GM12878 (cell line): ENCODE measurements around the gene VSIG10L. TPM values are rescaled to one million over a fixed set of nuclear protein-coding genes. Genes with fewer than 3 reads are reported as not detected.

ENCODE experiments used
- BHLHE40 ChIP-seq, 2 experiments: fragments of 450-650 bp in 1 of 2; IDR thresholded peaks; 2 replicates each; pipeline ENCODE4 v1.6.1; 2011 to 2017; ENCODE audit warnings: low read depth in 2 of 2, borderline replicate concordance in 1 of 2, improper control_type of control experiment in 1 of 2, low read length in 1 of 2, mild to moderate bottlenecking in 1 of 2
- CHD4 ChIP-seq: fragments of 200-600 bp; sonication (generic); IDR thresholded peaks from 2 replicates; pipeline ENCODE4 v1.6.1; 2016; ENCODE audit warnings: mild to moderate bottlenecking
- GABPA ChIP-seq: IDR thresholded peaks from 2 replicates; pipeline ENCODE4 v1.6.1; 2014; ENCODE audit warnings: antibody characterized with exemption, low read depth, mild to moderate bottlenecking, inconsistent platforms
- IRF5 ChIP-seq: fragments of 450-650 bp; IDR thresholded peaks from 2 replicates; pipeline ENCODE4 v1.6.1; 2017; ENCODE audit warnings: borderline replicate concordance
- KDM1A ChIP-seq: fragments of 200-600 bp; sonication (generic); IDR thresholded peaks from 2 replicates; pipeline ENCODE4 v1.6.1; 2016; ENCODE audit warnings: borderline replicate concordance
- MTA2 ChIP-seq: fragments of 450-650 bp; IDR thresholded peaks from 2 replicates; pipeline ENCODE4 v1.6.1; 2016; ENCODE audit warnings: low read depth, mild to moderate bottlenecking, moderate library complexity
- NKRF ChIP-seq: fragments of 450-650 bp; conservative IDR thresholded peaks from 2 replicates; pipeline ENCODE4 v1.6.1; 2017; ENCODE audit warnings: mild to moderate bottlenecking, moderate library complexity
- NR2C1 ChIP-seq: fragments of 450-650 bp; IDR thresholded peaks from 2 replicates; pipeline ENCODE4 v1.6.1; 2017; ENCODE audit warnings: antibody characterized with exemption, mild to moderate bottlenecking, moderate library complexity
- NR2F1 ChIP-seq: fragments of 450-650 bp; conservative IDR thresholded peaks from 2 replicates; pipeline ENCODE4 v1.6.1; 2017; ENCODE audit warnings: mild to moderate bottlenecking
- REST ChIP-seq: IDR thresholded peaks from 2 replicates; pipeline ENCODE4 v1.6.1; 2012; ENCODE audit warnings: mild to moderate bottlenecking, low read depth, low read length
- SREBF2 ChIP-seq: IDR thresholded peaks from 2 replicates; pipeline ENCODE4 v1.6.1; 2012; ENCODE audit warnings: mild to moderate bottlenecking, low read length
- YY1 ChIP-seq: IDR thresholded peaks from 2 replicates; pipeline ENCODE4 v1.6.1; 2011; ENCODE audit warnings: low read depth, mild to moderate bottlenecking, low read length
- ZNF24 ChIP-seq: fragments of 450-650 bp; IDR thresholded peaks from 2 replicates; pipeline ENCODE4 v1.6.1; 2017; ENCODE audit warnings: antibody characterized with exemption, mild to moderate bottlenecking
- polyA plus RNA-seq, 11 experiments: library from polyadenylated mRNA; depleted of rRNA in 4 of 11; unstranded in 6 of 11; stranded (reverse) in 5 of 11; fragments of >200 nt; fragmentation: Nextera tagmentation in 4 of 11; fragmentation: Illumina TruSeq in 1 of 11; extraction: Ambion mirVana in 4 of 11; extraction: Trizol in 1 of 11; gene quantifications; 1 replicate in 1 of 11; 2 replicates in 10 of 11; pipeline versions ENCODE4 v1.2.1 to v1.2.3, GENCODE V29; 2011 to 2016; ENCODE audit warnings: inconsistent platforms in 2 of 11, missing spikeins in 2 of 11, low read depth in 1 of 11
- total RNA-seq, 4 experiments: library from RNA; depleted of rRNA in 3 of 4; stranded (reverse); fragments of >200 nt in 3 of 4; fragmentation: Illumina TruSeq in 1 of 4; extraction: Trizol in 1 of 4; gene quantifications; 2 replicates each; pipeline versions ENCODE4 v1.2.1 to v1.2.3, GENCODE V29; 2013 to 2021
- TF ChIP-seq, protein P1 (sequence below): fragments of 450-650 bp; IDR thresholded peaks from 2 replicates; pipeline ENCODE4 v1.6.1; 2017; ENCODE audit warnings: mild to moderate bottlenecking, moderate library complexity
- TF ChIP-seq, protein P2 (sequence below): fragments of 450-650 bp; IDR thresholded peaks from 2 replicates; pipeline ENCODE4 v1.6.1; 2016; ENCODE audit warnings: mild to moderate bottlenecking, moderate library complexity, borderline replicate concordance

The VSIG10L gene
- total and polyA plus RNA-seq, 10 of the 15 experiments (the other 5 are each of a cell fraction or from before 2014, with no cell fraction given) = 0.09 to 0.93 (median 0.49) TPM

- TF ChIP-seq NKRF (peak; percentile 44; the same call in 1 of the 2 replicates), BHLHE40 (IDR thresholded peaks at IDR 0.05; ENCODE audit: borderline replicate concordance in 1 of 2, low read depth in 2 of 2, low read length in 1 of 2) (peak in 1 of 2 experiments; percentile 69; a peak in 1 of 4 replicates), REST (no peak), CHD4 (no peak), IRF5 (no peak), MTA2 (peak; percentile 9; the same call in 1 of the 2 replicates), ZNF24 (no peak), SREBF2 (no peak), KDM1A (no peak), YY1 (peak; percentile 90), NR2C1 (peak; percentile 80), GABPA (no peak), NR2F1 (peak; percentile 84; the same call in 1 of the 2 replicates)
- TF ChIP-seq, protein P1, sequence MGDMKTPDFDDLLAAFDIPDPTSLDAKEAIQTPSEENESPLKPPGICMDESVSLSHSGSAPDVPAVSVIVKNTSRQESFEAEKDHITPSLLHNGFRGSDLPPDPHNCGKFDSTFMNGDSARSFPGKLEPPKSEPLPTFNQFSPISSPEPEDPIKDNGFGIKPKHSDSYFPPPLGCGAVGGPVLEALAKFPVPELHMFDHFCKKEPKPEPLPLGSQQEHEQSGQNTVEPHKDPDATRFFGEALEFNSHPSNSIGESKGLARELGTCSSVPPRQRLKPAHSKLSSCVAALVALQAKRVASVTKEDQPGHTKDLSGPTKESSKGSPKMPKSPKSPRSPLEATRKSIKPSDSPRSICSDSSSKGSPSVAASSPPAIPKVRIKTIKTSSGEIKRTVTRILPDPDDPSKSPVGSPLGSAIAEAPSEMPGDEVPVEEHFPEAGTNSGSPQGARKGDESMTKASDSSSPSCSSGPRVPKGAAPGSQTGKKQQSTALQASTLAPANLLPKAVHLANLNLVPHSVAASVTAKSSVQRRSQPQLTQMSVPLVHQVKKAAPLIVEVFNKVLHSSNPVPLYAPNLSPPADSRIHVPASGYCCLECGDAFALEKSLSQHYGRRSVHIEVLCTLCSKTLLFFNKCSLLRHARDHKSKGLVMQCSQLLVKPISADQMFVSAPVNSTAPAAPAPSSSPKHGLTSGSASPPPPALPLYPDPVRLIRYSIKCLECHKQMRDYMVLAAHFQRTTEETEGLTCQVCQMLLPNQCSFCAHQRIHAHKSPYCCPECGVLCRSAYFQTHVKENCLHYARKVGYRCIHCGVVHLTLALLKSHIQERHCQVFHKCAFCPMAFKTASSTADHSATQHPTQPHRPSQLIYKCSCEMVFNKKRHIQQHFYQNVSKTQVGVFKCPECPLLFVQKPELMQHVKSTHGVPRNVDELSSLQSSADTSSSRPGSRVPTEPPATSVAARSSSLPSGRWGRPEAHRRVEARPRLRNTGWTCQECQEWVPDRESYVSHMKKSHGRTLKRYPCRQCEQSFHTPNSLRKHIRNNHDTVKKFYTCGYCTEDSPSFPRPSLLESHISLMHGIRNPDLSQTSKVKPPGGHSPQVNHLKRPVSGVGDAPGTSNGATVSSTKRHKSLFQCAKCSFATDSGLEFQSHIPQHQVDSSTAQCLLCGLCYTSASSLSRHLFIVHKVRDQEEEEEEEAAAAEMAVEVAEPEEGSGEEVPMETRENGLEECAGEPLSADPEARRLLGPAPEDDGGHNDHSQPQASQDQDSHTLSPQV = no peak
- TF ChIP-seq, protein P2, sequence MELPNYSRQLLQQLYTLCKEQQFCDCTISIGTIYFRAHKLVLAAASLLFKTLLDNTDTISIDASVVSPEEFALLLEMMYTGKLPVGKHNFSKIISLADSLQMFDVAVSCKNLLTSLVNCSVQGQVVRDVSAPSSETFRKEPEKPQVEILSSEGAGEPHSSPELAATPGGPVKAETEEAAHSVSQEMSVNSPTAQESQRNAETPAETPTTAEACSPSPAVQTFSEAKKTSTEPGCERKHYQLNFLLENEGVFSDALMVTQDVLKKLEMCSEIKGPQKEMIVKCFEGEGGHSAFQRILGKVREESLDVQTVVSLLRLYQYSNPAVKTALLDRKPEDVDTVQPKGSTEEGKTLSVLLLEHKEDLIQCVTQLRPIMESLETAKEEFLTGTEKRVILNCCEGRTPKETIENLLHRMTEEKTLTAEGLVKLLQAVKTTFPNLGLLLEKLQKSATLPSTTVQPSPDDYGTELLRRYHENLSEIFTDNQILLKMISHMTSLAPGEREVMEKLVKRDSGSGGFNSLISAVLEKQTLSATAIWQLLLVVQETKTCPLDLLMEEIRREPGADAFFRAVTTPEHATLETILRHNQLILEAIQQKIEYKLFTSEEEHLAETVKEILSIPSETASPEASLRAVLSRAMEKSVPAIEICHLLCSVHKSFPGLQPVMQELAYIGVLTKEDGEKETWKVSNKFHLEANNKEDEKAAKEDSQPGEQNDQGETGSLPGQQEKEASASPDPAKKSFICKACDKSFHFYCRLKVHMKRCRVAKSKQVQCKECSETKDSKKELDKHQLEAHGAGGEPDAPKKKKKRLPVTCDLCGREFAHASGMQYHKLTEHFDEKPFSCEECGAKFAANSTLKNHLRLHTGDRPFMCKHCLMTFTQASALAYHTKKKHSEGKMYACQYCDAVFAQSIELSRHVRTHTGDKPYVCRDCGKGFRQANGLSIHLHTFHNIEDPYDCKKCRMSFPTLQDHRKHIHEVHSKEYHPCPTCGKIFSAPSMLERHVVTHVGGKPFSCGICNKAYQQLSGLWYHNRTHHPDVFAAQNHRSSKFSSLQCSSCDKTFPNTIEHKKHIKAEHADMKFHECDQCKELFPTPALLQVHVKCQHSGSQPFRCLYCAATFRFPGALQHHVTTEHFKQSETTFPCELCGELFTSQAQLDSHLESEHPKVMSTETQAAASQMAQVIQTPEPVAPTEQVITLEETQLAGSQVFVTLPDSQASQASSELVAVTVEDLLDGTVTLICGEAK = no peak
These were observed 24.0 kb upstream of the VSIG10L start, which contains the start of gene ETFB (continued) for GRCh38 chr19:51365965-51366388.
